HG02970 (cell line): ENCODE measurements around the gene RIC8A.

Experiments used
- ATAC-seq: cut with Tn5 transposase; IDR thresholded peaks from one replicate; pipeline ENCODE4 v1.9.1; 2021; ENCODE audit warnings: mild to moderate bottlenecking, moderate library complexity, moderate number of reproducible peaks; ENCODE audit not compliant: unreplicated experiment, low FRiP score

Gene RIC8A

GRCh38 chr11:203945-204586 is 3.4 kb upstream of the RIC8A start:
- ATAC-seq = no peak

GRCh38 chr11:204587-205109 is 2.9 kb upstream of the RIC8A start:
- ATAC-seq = no peak

- ATAC-seq = no peak
These were observed 2.1 kb upstream of the RIC8A start for GRCh38 chr11:205221-206001.

- no peak for ATAC-seq
These were observed 1.5 kb upstream of the RIC8A start for GRCh38 chr11:206002-206384.

GRCh38 chr11:206526-207207 is 841 bp upstream of the RIC8A start:
- ATAC-seq = no peak

GRCh38 chr11:207863-208180 is 314 bp downstream of the RIC8A start:
- no peak for ATAC-seq

- ATAC-seq = peak; percentile 38
These were observed 841 bp downstream of the RIC8A start for GRCh38 chr11:208181-208916.

GRCh38 chr11:208917-209260 is 1.4 kb downstream of the RIC8A start:
- no peak for ATAC-seq

GRCh38 chr11:209275-210121 is 2.0 kb downstream of the RIC8A start:
- ATAC-seq = no peak

- no peak for ATAC-seq
These were observed 2.8 kb downstream of the RIC8A start for GRCh38 chr11:210122-210802.

GRCh38 chr11:210803-211180 is 3.3 kb downstream of the RIC8A start:
- ATAC-seq = no peak

GRCh38 chr11:211295-211694 is 3.8 kb downstream of the RIC8A start:
- no peak for ATAC-seq

- no peak for ATAC-seq
These were observed 4.2 kb downstream of the RIC8A start for GRCh38 chr11:211741-212140.

GRCh38 chr11:212150-213100 is 4.9 kb downstream of the RIC8A start:
- ATAC-seq = no peak

GRCh38 chr11:213111-213510 is 5.6 kb downstream of the RIC8A start:
- ATAC-seq = no peak

GRCh38 chr11:214083-214482 is 6.6 kb downstream of the RIC8A start:
- ATAC-seq = no peak

GRCh38 chr11:215581-216037 is 8.1 kb downstream of the RIC8A start:
- no peak for ATAC-seq
